GM19351 (cell line): Measurements from ENCODE around the gene TMEM187.

ENCODE experiments used
- ATAC-seq: cut with Tn5 transposase; IDR thresholded peaks from one replicate; pipeline ENCODE4 v1.9.1; 2021; ENCODE audit warnings: mild to moderate bottlenecking, moderate library complexity; ENCODE audit not compliant: unreplicated experiment

TMEM187 gene

DNA sequence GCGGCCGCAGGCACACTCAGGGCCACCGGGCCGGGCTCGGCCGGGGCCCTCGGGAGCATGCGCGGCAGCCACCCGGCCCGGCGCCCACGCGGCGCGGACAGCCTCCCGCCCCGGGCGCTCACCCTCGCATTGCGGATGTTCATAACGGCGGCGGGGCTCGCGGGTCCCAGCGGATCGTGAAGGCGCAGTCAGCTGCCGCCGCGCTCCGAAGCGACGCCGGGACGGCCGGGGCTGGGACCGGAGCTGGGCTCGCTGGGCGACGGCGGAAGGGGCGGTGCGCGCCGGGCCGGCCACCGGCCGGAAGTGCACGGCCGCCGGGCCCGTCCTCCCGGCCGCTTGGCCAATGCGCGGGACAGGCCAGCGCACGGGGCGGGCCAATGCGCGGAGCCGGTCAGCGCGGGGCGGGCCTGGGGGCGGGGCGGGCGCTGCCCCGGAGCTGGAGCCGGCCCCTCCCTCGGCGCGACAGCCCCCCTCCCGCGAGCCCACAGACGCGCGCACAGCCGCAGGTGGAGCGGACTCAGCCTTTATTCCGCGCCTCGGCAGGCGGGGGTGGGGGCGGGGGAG is 37.7 kb upstream of the TMEM187 start, which contains the start of gene NAA10:
TSS of gene NAA10 (minus strand) at position 276 of the 564 bp plus-strand sequence. CDS start at position 143, 133 bp downstream.
- ATAC-seq: peak; percentile 86

DNA sequence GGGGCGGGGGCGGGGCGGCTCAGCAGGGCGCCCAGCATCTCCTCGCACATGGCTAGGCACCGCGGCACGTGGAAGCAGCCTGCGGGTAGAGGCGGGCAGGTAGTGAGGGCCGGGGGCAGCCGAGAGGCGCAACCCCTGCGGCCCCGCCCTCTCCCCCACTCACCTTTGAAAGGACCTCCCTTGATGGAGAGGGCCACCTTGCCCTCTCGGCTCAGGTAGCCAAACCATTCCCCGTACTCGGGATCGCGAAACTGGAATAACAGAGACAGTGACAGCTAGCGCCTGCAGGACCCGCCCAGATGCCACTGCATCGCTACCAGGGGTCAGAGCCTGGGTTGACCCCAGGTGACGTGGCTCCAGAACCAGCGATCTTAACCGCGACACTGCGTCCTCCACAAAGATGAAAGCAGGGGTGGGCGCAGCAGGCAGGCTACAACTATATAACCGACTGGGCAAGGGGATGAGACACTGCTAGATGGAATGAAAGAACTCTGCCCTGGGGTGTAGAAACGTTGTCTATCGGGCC is 37.2 kb upstream of the TMEM187 start:
- no peak for ATAC-seq

DNA sequence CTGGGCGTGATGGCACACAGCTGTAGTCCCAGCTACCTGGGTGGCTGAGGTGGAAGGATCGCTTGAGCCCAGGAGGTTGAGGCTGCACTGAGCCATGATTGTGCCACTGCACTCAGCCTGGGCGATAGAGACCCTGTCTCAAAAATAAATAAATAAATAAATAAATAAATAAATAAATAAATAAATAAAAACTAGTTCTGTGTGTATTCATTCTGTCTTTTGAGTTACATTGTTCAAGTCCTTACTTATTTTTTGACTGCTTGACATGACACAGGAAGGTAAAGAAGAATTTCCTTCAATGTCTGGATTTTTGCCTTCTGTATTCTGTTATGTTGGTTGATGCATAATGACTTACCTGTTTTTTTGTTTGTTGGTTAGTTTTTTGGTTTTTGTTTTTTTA is 35.5 kb upstream of the TMEM187 start:
- ATAC-seq: no peak

GRCh38 chrX:153938226-153938786 is 34.2 kb upstream of the TMEM187 start:
- no peak for ATAC-seq

DNA sequence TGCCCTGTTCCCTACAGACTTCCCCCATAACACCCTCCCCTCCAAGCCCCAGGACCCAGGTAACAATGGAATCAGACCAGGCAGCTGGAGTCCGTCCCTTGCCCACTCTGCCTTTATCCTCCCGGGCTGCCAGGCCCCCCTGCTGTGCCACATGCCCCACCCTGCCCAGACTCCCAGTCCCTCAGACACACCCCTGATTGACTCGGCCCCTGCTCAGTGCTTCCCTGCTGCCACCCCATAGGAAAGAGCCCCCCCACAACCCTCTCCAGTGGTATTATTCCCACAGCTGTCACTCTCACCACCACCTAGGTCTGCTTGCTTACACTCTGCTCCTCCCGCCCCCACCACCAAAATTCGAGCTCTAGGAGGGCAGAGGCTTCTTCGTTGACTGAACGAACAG is 33.0 kb upstream of the TMEM187 start:
- ATAC-seq: no peak

GRCh38 chrX:153941336-153942252 is 31.0 kb upstream of the TMEM187 start:
- no peak for ATAC-seq

GRCh38 chrX:153944140-153944799 is 28.3 kb upstream of the TMEM187 start, which contains the start of gene RENBP:
Gene RENBP, minus strand, starts transcription at chrX:153944643. Its CDS starts 33 bp downstream, at chrX:153944610.
- no peak for ATAC-seq

DNA sequence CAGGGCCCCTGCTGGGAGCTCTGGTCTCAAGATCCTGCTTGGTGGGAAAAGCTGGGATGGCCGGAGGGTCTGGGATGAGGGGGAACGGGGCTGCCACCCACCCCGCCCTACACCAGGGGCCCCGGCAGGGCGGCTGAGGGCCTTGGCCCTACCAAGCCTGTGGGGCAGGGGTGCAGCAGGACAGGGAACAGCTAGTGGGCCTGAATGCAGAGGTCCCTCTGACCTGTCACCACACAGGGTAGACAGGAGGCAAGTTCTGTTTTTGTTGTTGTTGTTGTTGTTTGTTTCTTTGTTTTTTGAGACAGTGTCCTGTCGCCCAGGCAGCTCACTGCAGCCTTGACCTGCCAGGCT is 27.8 kb upstream of the TMEM187 start:
- no peak for ATAC-seq

GRCh38 chrX:153945956-153946943 is 26.3 kb upstream of the TMEM187 start:
- ATAC-seq: no peak

DNA sequence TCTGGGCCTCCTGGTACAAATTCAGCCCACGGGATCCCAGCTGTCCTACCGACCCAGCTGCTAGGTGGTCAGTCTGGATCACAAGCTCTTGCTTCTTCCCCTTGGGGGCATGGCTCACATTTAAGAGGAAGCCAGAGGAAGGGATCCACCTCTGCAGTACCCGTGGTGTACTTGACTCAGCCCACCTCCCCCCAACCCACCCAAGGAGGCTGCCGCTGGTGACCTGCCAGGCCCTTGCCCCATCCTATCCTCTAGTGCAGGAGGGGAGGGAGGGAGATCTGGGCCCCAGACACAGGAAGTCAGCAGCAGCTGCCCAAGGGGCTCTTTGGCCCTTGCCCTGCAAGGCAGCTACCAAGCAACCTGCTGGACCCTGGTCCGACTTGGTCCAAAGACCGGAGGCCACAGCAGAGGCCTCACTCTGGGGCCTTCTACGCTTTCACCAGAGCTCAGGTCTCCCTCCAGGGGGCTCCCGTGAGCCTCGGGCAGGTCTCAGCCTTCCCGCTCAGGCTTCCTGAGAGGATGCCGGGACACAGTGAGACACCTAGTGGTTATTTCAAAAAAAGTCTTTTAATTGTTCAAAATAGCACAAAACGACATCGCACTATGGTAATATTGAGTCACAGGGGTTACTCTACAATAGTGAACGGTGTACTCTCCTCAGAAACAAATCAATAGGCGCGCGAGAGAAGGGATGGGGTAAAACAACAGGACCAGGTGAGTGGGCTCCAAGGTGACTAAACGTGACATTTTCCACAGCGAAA is 25.4 kb upstream of the TMEM187 start:
- peak; percentile 86 for ATAC-seq

- no peak for ATAC-seq
Observed at GRCh38 chrX:153948002-153948466, 24.5 kb upstream of the TMEM187 start.

DNA sequence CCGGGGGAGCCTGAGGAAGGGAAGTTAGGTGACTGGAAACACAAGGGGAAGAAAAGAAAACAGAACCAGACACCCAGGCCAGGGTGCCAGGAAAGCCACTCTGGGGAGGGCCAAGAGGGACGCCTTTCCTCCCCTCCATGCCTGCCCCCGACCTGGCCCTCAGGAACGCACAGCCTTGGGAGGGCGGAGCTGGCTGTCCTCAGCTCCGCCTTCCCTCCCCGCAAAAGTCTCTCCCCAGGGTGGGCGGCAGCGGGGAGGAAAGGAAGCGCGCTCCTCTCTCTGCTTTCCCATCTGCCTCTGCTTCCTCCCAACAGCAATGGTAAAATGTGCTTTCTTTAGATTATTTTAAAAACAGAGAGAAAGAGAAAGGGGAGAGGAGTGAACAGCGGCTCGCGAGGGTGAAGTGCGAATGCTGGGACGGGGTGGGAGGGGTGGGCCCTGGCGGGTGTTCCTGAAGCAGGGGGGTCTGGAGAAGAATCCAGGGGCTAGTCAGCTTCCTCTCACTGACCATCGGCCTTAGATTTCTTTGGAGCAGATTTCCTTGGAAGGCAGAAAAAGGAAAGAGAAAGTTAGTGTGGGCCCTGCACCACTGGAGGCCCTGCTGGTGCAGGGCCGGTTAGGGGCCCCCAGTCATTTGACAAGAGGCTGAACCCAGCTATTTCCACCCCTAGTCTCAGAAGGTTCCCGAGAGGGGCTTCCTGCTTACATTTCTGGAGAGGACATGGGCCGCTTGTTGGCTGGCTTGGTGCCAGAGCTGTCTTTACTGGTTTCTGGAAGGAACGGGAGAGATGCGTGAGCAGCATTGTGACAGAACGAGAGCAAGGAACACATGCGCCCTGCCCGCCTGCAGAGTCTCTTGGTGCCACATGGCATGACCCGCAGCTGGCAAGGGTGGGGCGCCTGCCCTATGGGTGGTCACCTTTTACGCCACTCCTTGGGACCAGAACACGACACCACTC is 23.4 kb upstream of the TMEM187 start:
- ATAC-seq: no peak

DNA sequence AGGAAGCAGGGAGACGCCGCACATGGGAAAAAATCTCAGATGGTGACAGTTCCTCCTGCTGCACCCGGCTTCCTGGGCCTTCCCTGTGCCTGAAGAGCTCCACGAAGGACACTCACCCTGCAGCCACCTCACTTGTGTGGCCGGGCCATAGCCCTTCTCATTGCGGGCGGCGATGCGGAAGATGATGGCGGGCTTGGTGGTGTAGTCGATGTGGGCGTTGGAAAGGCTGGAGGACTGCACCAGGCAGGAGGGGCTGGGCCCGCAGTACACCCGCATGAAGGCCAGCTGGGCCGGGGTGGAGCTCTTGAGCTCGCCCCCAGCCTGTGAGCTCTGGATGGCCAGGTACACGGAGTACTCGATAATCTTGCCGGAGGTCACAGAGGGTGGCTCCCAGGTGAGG is 22.4 kb upstream of the TMEM187 start:
- no peak for ATAC-seq

DNA sequence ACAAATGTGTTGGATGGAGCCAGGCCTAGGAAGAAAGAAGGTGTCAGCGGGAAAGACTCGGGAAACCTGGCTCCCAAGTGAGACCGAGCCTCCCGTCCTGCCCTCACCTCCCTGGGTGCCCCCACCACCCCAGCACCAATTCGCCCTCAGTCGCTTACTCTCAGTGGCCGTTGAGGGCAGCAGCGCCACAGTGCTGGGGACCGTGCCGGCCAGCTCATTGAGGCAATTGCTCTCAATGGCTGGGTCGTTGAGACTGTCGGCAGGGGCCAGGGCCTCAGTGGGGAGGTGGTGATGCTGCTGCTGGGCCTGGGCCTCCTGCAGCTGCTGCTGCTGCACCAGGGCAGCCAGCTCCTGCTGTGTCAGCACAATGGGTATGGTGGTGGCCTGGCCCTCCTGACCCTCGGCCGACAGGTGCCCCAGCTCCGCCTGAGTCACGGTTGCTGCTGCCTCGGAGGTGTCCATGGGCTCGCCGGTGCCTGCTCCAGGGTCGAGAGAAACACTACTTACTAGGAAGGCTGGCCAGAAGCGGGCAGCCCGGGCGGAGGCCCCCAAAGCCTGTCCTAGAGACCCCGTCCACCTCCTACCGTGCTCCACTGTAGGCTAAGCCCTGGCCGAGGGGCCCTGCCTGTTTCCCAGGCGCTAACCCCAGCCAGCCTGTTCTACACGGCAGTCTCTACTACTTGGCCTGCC is 20.7 kb upstream of the TMEM187 start:
- ATAC-seq: no peak

GRCh38 chrX:153952373-153953026 is 20.1 kb upstream of the TMEM187 start:
- no peak for ATAC-seq

DNA sequence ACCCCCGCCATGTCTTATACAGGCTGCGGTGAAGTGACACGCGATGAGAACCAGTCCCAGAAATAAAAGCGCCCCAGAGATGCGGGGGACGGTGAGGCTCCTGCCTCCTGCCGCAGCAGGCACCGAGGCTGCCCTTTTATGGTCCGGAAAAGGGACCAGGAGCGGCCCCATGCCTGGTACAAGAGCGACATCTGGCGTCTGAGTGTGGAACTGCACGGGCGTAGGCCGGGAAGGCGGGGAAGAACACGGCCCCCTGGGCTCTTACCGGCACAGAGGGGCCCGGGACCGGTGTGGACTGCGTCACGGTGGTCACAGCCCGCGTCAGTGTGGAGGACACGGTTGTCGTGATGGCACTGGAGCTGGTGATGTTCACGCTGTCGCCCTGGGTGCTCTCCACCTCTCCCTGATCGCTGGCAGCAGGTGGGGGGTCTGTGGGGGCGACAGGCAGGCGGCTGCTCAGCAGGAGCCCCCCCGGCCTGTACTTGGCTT is 19.2 kb upstream of the TMEM187 start:
- peak; percentile 71 for ATAC-seq
